SW 1271 (cell line): ENCODE data around the gene OSBPL1A.

ENCODE experiments used
- DNase-seq, 2 experiments: peaks; one replicate each; lab custom pipeline; 2025; lab: John Stamatoyannopoulos, UW

OSBPL1A gene

DNA sequence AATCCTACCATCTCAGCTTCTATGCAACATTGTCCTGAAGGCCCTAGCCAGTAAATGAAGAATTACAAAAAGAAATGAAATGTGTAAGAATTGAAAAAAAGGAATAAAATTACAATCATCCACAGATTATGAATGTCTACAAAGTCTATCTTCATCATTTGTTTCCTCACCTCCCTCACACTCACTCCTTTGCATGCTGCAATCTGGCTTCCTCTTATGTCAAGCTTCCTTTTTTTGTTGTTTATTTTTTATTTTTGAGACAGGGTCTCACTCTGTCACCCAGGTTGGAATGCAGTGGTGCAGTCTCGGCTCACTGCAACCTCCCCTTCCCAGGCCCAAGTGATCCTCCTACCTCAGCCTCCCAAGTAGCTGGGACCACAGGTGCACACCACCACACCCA is 129.7 kb downstream of the OSBPL1A start:
- DNase-seq = no peak

DNA sequence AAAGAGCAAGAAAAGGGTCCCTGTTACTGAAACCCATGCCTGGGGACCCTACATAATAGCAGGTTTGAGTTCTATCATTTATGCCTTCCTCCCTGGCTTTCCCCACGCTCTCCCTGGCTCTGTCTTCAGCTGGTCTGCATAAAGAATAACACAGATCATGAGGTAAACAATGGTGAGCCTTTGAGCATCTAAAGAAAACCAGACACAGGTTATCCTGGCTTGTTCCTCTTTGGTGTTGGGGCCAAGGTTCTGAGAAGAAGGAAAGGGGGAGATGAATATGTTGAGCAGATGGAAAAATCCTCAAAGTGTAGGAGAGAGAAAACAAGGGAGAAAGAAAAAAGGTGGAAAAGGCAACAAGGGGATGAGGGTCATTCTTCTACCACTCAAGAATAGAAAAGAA is 131.5 kb downstream of the OSBPL1A start:
- no peak for DNase-seq

DNA sequence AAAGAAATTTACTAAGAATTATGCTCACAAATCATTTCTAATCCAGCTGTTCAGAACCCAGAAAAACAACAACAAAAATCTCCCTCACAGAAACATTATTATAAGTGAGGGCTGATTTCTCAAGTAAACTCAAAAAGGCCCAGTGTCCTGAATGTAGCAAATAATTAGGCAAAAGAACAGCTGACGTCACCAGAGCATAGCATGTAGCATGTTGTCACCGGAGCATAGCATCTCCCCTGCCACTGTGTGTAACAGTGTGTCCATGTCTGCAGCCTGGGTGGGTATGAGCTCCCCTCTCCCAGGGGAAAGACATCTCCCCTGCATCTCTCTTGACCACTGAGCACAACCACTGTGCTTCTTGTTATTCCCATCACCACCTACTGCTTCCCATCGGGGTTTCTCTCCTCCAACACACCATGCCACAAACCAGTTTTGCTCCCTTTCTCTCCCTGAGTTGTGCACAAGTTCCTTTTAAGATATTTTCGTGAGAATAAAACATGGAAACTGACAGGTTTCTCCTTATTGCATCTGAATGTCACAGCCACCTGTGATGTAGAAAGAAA is 132.0 kb downstream of the OSBPL1A start:
- no peak for DNase-seq

DNA sequence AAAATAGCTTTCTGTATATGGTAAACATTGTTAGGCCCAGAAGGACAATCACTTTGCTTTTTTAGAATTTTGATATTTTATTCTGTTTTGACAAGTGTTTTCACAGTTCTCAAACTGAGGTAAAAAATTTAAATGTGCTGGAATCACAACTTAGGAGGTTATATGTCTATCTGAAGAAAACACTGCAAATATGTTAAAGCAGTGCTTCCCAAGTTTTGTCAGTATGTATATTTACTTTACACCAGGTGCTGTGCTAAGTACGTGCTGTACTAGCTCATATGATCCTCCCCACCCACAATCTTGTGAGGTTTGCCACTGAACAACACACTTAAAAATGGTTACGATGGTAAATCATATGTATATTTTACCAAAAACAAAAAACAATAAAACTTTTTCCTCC is 134.6 kb downstream of the OSBPL1A start:
- DNase-seq = no peak

DNA sequence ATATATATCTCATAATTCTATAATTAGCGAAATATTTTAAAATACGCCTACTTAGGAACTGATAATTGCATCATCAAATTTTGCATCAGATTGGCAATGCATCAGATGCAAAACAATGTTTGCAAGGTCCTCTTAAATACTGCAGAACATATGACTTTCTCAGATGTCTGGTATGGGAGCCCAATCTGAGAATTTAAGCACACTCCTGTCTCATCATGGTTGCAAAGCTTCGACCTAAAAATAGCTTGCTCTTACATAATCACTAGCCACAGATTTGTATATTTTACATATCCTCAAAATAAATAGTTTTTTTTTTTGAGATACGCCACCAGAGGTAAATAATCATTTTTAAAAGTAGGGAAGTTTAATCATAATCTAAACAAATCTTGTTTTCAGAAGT is 135.5 kb downstream of the OSBPL1A start:
- no peak for DNase-seq

DNA sequence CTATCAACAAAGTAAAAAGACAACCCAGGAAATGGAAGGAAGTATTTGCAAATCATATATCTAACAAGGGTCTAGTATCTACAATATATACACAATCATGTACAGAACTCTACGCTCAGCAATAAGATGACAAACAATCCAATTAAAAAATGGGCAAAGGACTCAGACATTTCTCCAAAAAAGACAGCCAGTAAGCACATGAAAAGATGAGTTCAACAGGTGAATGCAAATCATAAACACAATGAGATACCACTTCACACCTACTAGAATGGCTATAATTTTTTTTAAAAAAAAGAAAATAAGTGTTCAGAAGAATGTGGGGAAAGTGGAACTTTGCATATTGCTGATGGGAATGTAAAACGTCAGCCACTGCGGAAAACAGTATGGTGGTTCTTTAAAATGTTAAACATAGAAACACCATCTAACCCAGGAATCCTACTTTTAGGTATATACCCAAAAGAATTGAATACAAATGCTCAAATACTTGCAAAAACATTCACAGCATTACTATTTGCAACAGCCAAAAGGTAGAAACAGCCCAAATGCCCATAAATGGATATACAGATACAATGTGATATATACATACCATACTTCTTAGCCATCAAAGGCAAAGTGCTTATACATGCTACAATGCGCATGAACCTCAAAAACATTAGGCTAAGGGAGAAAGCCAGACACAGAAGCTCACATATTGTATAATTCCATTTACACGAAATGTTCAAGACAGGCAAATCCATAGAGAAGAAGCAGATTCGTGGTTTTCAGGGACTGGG is 137.6 kb downstream of the OSBPL1A start:
- DNase-seq = no peak

DNA sequence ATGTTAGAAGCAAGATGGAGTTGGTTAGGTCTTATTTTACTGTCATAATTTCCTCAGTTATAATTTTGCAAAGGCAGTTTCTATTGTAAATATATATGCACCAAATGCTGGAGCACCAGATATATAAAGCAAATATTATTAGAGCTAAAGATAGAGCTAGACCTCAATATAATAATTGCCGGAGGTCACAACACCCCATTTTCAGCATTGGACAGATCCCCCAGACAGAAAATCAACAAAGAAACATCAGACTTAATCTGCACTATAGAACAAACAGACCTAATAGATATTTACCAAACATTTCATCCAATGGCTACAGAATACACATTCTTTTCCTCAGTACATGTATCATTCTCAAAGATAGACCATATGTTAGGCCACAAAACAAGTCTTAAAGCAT is 143.6 kb downstream of the OSBPL1A start:
- DNase-seq = no peak

DNA sequence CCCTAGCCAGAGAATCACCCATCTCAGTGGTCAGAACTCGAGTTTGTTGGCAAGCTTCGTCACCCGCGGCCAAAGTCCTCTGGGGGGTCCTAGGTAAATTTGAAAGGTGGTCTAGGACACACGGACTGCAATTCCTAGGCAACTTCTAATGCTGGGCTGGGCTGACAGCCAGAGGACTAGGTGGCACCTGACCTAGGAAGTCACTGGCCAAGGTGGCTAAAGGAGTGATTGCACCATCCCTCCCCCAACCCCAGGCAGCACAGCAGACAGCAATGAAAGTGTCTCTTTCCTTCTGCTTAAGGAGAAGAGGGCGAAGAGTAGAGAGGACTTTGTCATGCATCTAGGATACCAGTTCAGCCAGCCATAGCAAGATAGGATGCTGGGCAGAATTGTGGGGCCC is 147.9 kb downstream of the OSBPL1A start:
- DNase-seq = no peak

DNA sequence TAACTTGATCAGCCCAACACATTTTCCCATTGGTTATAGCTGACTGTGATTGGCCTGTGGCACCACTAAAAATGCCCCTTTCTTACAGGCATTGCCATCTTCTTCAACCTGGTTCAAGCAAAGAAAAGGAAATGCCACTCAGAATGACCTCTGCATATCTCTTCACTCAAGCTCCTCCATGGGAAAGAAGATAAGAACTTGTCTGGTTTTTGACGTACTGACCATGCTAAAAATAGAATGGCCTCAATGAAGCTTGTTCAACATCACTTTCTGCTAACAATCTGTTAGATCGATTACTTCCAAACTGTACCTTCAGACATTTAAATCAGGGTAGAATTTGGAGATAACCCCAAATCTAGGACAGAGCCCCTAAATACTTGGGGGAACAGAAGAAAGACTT is 149.3 kb downstream of the OSBPL1A start:
- DNase-seq = no peak

DNA sequence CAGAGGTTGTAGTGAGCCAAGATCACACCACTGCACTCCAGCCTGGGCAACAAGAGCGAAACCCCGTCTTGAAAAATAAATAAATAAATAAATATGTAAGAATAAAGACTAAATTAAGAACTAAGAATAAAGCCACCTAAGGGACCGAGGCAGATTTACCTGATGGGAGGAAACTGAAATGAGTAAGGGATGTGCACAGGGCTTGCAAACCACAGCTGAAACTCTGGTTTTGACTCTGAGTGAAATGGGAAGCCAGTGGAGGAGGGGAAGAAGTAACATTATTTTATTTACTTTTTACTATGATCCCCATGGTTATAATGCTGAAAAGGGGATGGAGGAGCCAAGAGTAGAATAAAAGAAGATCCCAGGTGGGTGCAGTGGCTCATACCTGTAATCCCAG is 151.5 kb downstream of the OSBPL1A start:
- DNase-seq = no peak

DNA sequence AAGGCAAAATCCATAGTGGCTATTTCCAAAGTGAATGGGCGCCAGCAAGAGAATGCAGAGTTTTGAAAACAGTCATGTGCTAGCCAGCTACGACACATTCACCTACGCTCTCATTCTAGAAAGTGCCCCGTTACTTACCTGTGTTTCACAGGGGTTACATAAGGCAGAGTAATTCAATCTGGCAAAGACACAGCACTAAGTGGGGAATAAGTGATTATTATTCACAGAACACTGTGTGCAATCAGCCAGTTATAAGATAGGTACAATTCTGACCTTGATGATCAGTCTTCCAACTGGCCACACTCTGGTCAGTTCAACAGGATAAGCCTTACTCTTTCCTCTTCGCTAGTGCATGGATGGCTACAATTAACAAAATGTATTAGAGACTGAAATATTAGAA is 152.9 kb downstream of the OSBPL1A start:
- no peak for DNase-seq

DNA sequence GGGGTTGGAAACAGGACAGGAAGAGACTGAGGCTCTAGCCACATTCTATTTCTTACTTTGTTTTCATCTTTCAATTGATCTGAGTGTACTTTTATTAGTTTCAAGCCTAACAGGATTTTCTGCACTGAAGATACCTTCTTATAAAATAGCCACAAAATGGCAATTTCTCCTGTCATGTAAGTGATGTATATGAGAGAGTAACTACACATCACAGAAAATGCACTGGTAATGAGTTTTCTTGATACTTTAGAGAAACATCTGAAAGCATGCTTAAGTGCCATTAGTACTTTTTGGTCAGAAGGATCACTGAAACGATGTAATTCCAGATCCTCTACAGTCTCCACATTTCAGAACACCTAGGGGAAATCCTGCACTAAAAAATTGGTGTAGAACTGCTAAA is 153.9 kb downstream of the OSBPL1A start:
- no peak for DNase-seq

DNA sequence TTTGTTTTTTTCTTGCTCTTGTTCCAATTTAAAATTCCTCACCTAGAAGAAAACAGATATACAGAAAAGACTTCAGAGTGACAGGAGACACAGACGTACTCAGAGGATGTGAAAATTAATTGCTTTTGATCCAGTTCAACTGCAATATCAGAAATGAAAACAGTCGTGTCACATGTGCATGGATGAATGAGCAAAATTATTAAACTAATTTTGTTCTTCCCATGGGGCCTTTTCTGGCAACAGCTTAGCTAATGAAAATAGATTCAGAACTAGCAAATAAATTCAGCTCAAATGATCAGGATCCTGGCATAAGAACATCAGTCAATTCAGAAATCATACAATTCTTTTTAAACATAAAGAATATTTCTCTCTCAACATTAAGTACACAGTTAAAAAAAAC is 158.3 kb downstream of the OSBPL1A start:
- DNase-seq = no peak

DNA sequence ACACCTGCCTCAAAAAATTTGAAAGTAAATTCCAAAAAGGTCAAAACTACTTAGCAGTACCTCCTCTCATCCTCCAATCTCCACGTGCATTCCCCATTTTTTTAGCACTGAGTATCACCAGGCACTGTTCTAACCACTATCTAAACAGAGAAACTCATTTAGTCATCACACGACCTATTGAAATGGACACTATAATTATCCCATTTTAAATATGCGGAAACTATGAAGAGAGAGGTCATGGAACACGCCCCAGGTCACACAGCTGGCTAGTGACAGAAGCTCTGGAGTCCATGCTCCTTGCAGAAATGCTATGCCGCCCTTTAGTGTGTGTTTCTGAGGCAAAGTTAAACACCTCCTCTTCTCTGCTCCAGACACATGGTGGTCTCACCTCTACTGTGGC is 159.2 kb downstream of the OSBPL1A start:
- DNase-seq = no peak

DNA sequence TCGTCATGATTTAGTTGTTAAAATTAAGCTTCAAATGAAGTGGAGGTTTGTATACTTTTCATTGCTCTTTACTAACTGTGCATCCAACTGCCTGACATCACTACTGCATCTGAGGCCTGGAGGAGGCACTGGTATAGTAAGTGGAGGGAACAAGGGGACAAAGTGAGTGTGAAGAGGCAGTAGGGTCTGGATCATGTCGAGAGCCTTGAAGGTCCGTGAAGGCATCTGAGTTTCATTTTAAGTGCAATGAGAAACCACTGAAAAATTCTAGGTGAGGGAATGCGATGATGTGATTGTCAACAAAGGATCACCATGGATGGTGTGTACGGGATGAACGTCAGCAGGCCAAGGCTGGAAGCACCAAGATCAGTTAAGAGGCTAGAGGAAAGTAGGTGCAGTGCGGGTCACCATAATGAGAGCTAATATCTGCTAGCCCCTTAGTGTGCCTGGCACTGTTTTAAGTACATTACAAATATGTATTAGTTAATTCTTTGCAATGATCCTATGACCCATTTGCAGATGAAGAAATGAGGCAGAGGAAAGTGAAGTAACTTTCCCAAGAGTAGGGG is 162.7 kb downstream of the OSBPL1A start:
- no peak for DNase-seq

DNA sequence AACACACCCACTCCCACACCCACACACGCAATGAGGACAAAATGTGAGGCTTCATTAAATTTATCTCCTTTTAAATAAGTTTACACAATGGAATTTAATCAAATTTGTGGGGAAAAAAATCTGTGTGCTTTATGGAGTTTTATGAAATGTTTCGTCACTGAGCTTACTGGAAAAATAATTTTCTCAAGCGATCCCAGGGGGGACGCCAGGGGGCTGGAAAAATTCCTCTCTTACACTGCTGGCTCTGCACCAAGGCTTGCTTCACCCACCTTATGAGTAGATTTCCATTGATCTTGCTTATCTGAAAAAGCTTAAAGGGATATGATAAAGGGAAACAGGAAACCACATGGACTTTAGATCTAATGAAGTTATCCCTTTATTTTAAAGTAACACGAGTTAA is 163.3 kb downstream of the OSBPL1A start:
- DNase-seq = no peak

DNA sequence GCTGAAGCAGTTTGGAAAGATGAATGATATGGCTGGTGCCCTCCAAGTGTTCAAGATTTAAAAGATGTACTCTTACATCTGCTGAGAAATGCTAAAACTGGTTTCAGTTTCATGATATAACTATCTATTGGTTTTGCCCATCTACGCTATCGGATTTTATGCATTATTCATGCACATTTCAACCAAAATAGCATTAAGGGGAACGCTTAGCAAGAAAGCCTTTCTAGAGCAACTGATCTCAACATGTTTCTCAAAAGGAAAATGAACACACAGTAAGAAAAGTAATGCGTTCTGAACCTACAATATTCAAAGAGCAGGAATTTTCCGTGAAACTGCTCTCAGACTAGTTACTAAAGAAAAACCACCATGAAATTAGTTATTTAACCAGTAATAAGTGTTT is 164.8 kb downstream of the OSBPL1A start:
- DNase-seq = no peak

DNA sequence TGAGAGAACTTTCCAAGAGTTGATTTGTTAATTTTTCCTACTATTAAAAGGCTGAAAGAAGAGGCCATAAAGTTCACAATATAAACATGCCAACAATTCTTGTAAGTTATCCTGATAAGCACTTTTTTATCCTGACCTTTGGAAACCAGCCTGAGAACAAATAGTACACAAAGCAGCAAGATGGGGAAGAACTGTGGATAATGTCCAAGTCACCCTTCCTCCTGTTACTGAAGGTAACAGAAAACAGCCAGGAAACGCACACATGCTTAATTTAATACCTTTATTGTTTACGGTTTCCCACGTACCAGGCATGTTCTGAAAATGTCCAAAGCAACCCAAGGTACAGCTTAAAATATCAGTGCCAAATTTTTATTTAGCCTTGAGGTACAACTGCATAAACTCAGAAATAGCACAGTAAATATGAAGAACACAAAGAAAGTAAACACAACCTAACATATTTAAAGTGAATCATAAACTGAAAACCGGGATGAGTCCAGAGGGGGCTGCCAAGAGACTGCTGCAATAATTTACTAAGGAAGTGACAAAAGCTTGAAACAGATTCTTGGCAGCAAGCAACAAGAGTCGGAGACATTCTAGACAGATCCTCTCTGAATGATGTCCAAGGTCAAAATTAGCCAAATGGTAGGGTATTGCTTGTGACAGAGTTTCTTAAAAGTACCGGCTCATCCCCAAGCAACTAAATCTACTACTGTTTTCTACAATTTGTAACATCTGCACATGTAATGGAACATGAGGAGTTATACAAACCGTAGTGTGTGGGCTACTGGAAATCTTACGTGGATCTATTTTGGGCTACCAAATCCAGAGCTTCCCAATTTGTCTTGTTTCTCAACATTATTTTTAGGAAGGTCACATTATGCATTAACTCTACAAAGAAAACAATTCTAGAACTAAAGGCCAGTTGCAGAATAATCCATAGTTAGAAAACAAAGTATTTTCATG is 165.6 kb downstream of the OSBPL1A start:
- DNase-seq = no peak

DNA sequence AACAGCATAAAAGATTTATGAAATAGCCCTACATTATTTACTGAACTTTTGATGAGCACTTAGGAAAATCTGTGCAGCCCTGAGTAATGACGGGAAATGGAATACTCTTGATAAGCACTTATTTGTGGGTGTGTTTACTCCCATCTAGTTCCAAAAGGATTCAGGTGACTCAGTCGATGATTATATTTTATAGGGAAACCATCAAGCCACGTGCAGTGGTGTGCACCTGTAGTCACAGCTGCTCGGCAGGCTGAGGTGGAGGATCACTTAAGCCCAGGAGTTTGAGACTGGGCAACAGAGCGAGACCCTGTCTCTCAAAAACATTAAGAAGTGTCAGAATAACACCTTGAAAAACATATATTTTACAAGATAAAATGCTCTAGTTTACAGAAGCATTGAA is 166.9 kb downstream of the OSBPL1A start:
- DNase-seq = no peak

DNA sequence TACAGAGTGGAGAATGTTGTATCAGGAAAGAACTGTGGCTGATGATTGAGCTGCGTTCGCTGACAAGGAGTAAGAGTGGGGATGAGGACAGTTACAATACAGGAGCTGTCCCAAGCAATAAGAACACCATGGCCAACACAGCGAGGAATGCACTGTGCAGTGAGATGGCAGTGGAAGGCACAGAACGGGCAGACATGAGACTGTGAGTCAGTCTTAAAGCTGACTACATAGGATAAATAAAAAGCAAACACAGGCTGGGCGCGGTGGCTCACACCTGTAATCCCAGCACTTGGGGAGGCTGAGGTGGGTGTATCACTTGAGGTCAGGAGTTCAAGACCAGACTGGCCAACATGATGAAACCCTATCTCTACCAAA is 169.0 kb downstream of the OSBPL1A start:
- no peak for DNase-seq

DNA sequence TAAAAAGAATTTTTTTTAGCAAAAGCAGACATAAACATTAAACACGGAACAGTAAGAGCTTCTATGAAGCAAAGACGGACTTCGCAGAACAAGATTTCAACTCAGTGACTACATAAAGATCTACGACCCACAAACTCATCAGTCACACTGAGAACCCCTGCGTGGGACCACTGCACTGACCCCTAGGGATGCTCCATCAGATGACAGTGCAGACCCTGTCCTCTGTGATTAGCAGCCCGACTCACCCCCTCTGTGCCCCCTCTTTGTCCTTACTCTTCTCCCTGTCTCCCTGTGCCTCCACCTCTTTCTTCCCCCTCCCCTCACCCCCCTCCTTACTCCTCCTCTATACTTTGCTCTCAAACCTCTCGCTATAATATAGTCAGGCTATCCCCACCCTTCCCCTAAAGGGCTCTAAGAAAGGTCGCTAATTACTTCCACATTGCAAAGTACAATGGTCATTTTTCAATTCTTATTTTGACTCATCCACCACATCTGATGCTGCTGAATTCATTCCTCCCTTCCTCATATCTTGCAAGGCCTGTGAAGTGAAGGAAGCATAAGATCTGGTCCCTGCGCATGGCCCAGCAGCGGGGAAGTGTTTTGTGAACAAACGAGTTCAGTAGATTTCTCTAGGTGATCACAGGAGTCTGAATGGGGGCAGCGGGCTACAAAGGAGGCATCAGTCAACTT is 169.5 kb downstream of the OSBPL1A start:
- DNase-seq = no peak

DNA sequence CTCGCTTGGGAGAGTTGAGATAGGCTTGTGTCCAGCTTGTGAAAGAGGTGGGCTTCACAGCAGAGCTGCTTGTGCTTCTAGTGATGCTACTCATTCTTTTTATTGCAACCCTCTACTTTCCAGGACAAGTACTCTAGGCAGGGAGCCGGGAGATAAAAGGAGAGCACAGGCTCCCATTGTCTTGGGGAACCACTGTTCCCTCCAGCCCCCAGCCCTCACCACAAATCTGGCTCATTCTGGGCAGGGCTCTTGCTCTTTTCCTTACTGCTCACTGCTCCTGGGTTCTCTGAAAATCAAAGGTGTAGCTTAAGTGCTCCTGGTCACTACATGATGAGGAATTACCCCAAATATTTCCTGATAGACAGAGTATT is 177.3 kb downstream of the OSBPL1A start:
- DNase-seq = no peak
